GM23248 (cell line): ENCODE measurements around the gene CCM2L.

Experiments
- EZH2 ChIP-seq: fragments of 200-600 bp; sonication (generic); IDR thresholded peaks from 2 replicates; pipeline ENCODE4 v1.6.1; 2018; ENCODE audit warnings: antibody characterized with exemption, mild to moderate bottlenecking; ENCODE audit not compliant: insufficient read depth, poor library complexity, severe bottlenecking
- EZH2phosphoT487 ChIP-seq: fragments of 200-600 bp; sonication (generic); IDR thresholded peaks from 2 replicates; pipeline ENCODE4 v1.6.1; 2018; ENCODE audit warnings: antibody characterized with exemption, moderate library complexity, mild to moderate bottlenecking, low read depth; ENCODE audit not compliant: insufficient read depth

DNA sequence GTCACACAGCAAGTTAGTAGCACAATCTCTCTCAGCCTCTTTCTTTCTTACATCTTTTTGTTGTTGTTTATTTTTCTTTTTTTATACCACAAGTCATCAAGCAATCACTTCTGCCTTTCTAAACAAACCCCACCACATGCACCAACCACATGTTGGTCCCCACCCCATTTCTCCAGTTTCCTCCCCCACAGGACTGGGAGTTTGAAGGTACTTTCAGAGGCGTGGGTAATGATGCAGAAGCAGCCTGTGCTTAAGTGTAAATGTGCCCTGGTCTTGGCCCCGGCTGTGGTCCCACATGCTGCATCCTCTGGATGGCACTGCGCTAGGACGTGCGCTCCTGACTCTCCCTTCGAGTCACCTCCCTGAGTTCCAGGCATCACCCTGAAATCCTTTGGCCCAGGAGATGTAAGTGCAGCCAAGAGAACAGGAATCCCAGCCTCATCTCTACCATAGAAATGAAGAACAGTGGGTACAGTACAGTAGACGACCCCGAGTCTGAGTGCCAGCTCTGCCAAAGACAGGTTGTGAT lies 47.5 kb downstream of the CCM2L start:
- TF ChIP-seq EZH2phosphoT487 (no peak), EZH2 (no peak)
